GM18502 (cell line): ENCODE data around the gene ACTN2.

Experiments used
- ATAC-seq: cut with Tn5 transposase; IDR thresholded peaks from one replicate; pipeline ENCODE4 v1.9.1; 2021; ENCODE audit warnings: mild to moderate bottlenecking; ENCODE audit not compliant: unreplicated experiment, poor library complexity

The ACTN2 gene

GRCh38 chr1:236733653-236734052, 47.4 kb downstream of the ACTN2 start:
- ATAC-seq: peak; percentile 69

- peak; percentile 52 for ATAC-seq
These were observed 48.0 kb downstream of the ACTN2 start for GRCh38 chr1:236734141-236734765.

GRCh38 chr1:236736761-236737160, 50.5 kb downstream of the ACTN2 start:
- no peak for ATAC-seq

- ATAC-seq: no peak
These were observed 55.5 kb downstream of the ACTN2 start for GRCh38 chr1:236741753-236742152.

- no peak for ATAC-seq
These were observed 56.3 kb downstream of the ACTN2 start for GRCh38 chr1:236742421-236743160.

- no peak for ATAC-seq
These were observed 58.2 kb downstream of the ACTN2 start for GRCh38 chr1:236744533-236744932.

- no peak for ATAC-seq
These were observed 60.5 kb downstream of the ACTN2 start for GRCh38 chr1:236746785-236747184.

GRCh38 chr1:236747311-236747985, 61.1 kb downstream of the ACTN2 start:
- no peak for ATAC-seq

- ATAC-seq: peak; percentile 50
These were observed 62.1 kb downstream of the ACTN2 start for GRCh38 chr1:236748268-236748870.

GRCh38 chr1:236750928-236751327, 64.6 kb downstream of the ACTN2 start:
- ATAC-seq: no peak

GRCh38 chr1:236751385-236751784, 65.1 kb downstream of the ACTN2 start:
- no peak for ATAC-seq

GRCh38 chr1:236751935-236752334, 65.6 kb downstream of the ACTN2 start:
- ATAC-seq: no peak

- no peak for ATAC-seq
These were observed 67.2 kb downstream of the ACTN2 start for GRCh38 chr1:236753516-236753915.

- ATAC-seq: no peak
These were observed 67.7 kb downstream of the ACTN2 start for GRCh38 chr1:236753964-236754363.

GRCh38 chr1:236754525-236755210, 68.4 kb downstream of the ACTN2 start:
- ATAC-seq: no peak

- ATAC-seq: no peak
These were observed 71.3 kb downstream of the ACTN2 start for GRCh38 chr1:236757640-236758039.

GRCh38 chr1:236759252-236759859, 73.1 kb downstream of the ACTN2 start:
- peak; percentile 68 for ATAC-seq

GRCh38 chr1:236760480-236760879, 74.2 kb downstream of the ACTN2 start:
- no peak for ATAC-seq

GRCh38 chr1:236760986-236761385, 74.7 kb downstream of the ACTN2 start:
- ATAC-seq: no peak
